Stimulated activated CD8-positive, alpha-beta memory T cell treated with anti-CD3 and anti-CD28 coated beads, Interleukin-15, amount 100 ng/mL, for 48 hours (primary cell): ENCODE results near the gene USO1.
A peak's percentile ranks its signal among the peaks of the same experiment; 100 is the strongest.
"Not testable (repeated sequence)": the region's sequence is repeated elsewhere in the genome, so short reads cannot be mapped to it uniquely, and the experiment has no call there.

Experiments
- DNase-seq, 2 donors: peaks; one replicate each; pipeline ENCODE4 v3.0.0-alpha.2; 2020; ENCODE audit warnings: low read depth in 2 of 2

USO1 gene

GRCh38 chr4:75724066-75724866 is at the start of gene USO1:
USO1 (plus strand) TSS chr4:75724577; CDS start chr4:75724820, 243 bp downstream.
- DNase-seq, result peak; percentile 99

- no peak for DNase-seq
Measured at GRCh38 chr4:75675004-75675531, 49.3 kb upstream of the USO1 start.

- DNase-seq, result no peak
Measured at GRCh38 chr4:75678473-75678872, 45.9 kb upstream of the USO1 start.

- DNase-seq, result no peak
Measured at GRCh38 chr4:75678965-75679364, 45.4 kb upstream of the USO1 start.

- DNase-seq, result no peak
Measured at GRCh38 chr4:75679876-75680575, 44.4 kb upstream of the USO1 start.

- DNase-seq, result no peak
Measured at GRCh38 chr4:75683482-75684155, 40.8 kb upstream of the USO1 start.

- DNase-seq, result no peak
Measured at GRCh38 chr4:75685546-75686189, 38.7 kb upstream of the USO1 start.

- no peak for DNase-seq
Measured at GRCh38 chr4:75686346-75686745, 38.0 kb upstream of the USO1 start.

- not testable (repeated sequence) for DNase-seq
Measured at GRCh38 chr4:75687125-75687524, 37.3 kb upstream of the USO1 start.

GRCh38 chr4:75692066-75692465 is 32.3 kb upstream of the USO1 start:
- not testable (repeated sequence) for DNase-seq

GRCh38 chr4:75696071-75696470 is 28.3 kb upstream of the USO1 start:
- no peak for DNase-seq

- DNase-seq, result no peak
Measured at GRCh38 chr4:75696581-75696980, 27.8 kb upstream of the USO1 start.

GRCh38 chr4:75698162-75698962 is 26.0 kb upstream of the USO1 start:
- DNase-seq, result no peak

GRCh38 chr4:75698963-75699228 is 25.5 kb upstream of the USO1 start:
- no peak for DNase-seq

- no peak for DNase-seq
Measured at GRCh38 chr4:75699299-75699698, 25.1 kb upstream of the USO1 start.

GRCh38 chr4:75702919-75703411 is 21.4 kb upstream of the USO1 start:
- no peak for DNase-seq

- no peak for DNase-seq
Measured at GRCh38 chr4:75705198-75705977, 19.0 kb upstream of the USO1 start.

- DNase-seq, result peak in 1 of 2 donors; percentile 19
Measured at GRCh38 chr4:75708218-75708691, 16.1 kb upstream of the USO1 start.

GRCh38 chr4:75710246-75710645 is 14.1 kb upstream of the USO1 start:
- no peak for DNase-seq

GRCh38 chr4:75714011-75714410 is 10.4 kb upstream of the USO1 start:
- no peak for DNase-seq
